Measurements from ENCODE around the gene DNAJC18.

DNAJC18 gene

DNA sequence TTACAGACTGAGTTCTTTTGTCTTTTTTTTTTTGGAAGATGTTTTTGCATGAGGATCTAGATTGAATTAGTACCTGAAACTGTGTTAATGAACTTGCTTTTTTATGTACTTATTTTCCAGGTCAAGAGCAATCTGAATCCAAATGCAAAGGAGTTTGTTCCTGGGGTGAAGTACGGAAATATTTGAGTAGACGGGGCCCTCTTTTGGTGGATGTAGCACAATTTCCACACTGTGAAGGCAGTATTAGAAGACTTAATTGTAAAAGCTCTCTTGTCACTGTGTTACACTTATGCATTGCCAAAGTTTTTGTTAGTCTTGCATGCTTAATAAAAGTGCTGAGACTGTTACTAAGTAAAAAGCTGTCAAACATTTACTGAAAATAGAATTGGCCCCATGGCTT is 70.7 kb downstream of the DNAJC18 start:
- DNase-seq (ENCODE audit: low read depth in 2 of 2): no peak

- DNase-seq (ENCODE audit: low read depth in 2 of 2): no peak
Observed at GRCh38 chr5:139364466-139364865, 74.9 kb downstream of the DNAJC18 start.

- no peak for DNase-seq (ENCODE audit: low read depth in 2 of 2)
Observed at GRCh38 chr5:139363937-139364336, 75.4 kb downstream of the DNAJC18 start.

GRCh38 chr5:139361835-139362429 is 77.4 kb downstream of the DNAJC18 start:
- DNase-seq (ENCODE audit: low read depth in 2 of 2): no peak

DNA sequence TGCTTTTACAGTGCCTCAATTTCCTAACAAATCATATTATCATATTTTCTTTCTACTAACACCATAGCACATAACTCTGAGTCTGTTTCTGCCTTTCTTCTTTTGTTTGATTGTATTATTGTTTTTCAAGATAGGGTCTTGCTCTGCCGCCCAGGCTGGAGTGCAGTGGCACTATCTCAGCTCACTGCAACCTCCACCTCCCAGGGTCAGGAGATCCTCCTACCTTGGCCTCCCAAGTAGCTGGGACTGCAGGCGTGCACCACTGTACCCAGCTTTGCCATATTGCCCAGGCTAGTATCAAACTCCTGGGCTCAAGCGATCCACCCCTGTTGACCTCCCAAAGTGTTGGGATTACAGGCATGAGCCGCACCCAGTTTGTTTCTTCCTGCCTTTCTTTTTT is 78.9 kb downstream of the DNAJC18 start:
- no peak for DNase-seq (ENCODE audit: low read depth in 2 of 2)
